ENCODE data around the gene GARNL3. TPM values are rescaled to one million over a fixed set of nuclear protein-coding genes. Genes with fewer than 3 reads are reported as not detected.

Gene GARNL3
- total RNA-seq, 4 donors from 2014 or later = 28.4 to 59.7 (median 39.1) TPM

DNA sequence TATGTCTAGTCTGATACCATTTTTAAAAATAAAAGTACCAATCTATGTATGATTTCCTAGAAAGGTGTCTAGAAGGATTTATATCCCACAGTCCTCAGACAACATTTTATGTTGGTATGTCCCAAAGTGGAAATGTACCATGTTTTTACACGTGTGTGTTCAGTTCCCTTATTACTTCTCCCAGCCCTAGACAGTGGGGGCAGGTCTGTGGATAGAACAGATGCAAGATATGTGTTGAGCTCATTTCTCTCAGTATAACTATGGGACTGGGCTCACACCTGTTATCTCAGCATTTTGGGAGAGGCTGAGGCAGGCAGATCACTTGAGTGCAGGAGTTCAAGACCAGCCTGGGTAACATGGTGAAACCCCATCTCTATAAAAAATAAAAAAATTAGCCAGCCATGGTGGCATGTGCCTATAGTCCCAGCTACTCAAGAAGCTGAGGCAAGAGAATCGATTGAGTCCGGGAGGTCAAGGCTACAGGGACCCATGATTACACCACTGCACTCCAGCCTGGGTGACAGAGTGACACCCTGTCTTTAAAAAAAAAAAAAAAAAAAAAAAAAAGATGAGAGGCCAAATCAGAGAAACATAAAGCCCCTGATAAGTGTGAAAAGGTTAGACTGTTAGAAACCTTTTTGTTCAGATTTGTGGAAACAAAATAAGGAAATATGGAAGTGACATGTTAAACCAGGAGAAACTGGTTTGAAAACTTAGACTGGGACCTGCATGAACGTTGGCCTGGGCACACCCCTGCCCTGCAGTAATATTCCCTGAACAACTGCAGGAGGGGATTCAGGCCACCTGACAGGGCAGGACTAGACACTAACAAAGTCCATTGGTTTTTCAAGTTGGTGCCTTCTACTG, 125.0 kb downstream of the GARNL3 start:
- H3K27ac ChIP-seq = peak overlapping the region in 2 of 4 donors; percentile 81 to 87
- peaks cover 0 to 15% (median 0%) of the 10 kb centered on the region in 3 donors for H3K36me3 ChIP-seq
- TF ChIP-seq EP300 (IDR thresholded peaks at IDR 0.05) = no peak
- no peak for TF ChIP-seq POLR2A (IDR thresholded peaks at IDR 0.05)
- TF ChIP-seq, protein P1, sequence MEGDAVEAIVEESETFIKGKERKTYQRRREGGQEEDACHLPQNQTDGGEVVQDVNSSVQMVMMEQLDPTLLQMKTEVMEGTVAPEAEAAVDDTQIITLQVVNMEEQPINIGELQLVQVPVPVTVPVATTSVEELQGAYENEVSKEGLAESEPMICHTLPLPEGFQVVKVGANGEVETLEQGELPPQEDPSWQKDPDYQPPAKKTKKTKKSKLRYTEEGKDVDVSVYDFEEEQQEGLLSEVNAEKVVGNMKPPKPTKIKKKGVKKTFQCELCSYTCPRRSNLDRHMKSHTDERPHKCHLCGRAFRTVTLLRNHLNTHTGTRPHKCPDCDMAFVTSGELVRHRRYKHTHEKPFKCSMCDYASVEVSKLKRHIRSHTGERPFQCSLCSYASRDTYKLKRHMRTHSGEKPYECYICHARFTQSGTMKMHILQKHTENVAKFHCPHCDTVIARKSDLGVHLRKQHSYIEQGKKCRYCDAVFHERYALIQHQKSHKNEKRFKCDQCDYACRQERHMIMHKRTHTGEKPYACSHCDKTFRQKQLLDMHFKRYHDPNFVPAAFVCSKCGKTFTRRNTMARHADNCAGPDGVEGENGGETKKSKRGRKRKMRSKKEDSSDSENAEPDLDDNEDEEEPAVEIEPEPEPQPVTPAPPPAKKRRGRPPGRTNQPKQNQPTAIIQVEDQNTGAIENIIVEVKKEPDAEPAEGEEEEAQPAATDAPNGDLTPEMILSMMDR (IDR thresholded peaks at IDR 0.05) = no peak
- no peaks in the 10 kb centered on the region for H3K9me3 ChIP-seq
- H3K4me3 ChIP-seq = no peak overlapping the region
- DNase-seq (ENCODE audit: low spot score in 2 of 2) = no peak
- 76 to 81% methylated on average over 4 of the region's 4 CpGs for WGBS, 2 donors
- no peaks in the 10 kb centered on the region for H3K27me3 ChIP-seq
- peaks cover 0 to 17% (median 5%) of the 10 kb centered on the region in 4 donors for H3K4me1 ChIP-seq

DNA sequence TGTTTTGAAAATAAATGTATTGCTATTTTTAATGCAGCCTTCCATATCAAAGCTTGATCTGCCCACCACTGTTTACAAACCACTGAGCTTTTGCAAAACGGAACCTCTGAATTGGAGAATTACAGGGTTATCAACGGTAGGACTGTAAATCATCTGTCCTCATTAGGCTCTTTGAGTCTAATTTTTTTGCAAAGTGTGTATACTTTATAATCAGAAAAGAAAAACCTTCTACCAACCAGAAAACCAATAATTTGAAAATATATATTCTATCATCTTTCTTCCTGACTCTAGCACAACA, 125.6 kb downstream of the GARNL3 start:
- H3K27ac ChIP-seq = no peak overlapping the region
- H3K4me3 ChIP-seq = no peak overlapping the region
- no peaks in the 10 kb centered on the region for H3K27me3 ChIP-seq
- H3K36me3 ChIP-seq = peaks cover 0 to 15% (median 0%) of the 10 kb centered on the region in 3 donors
- no peak for TF ChIP-seq POLR2A (IDR thresholded peaks at IDR 0.05)
- TF ChIP-seq EP300 (IDR thresholded peaks at IDR 0.05) = no peak
- TF ChIP-seq, protein P1 (IDR thresholded peaks at IDR 0.05) = no peak
- H3K9me3 ChIP-seq = no peaks in the 10 kb centered on the region
- WGBS, 2 donors = 65 to 76% methylated on average over 2 of the region's 2 CpGs
- H3K4me1 ChIP-seq = peaks cover 0 to 17% (median 5%) of the 10 kb centered on the region in 4 donors
- DNase-seq (ENCODE audit: low spot score in 2 of 2) = no peak

DNA sequence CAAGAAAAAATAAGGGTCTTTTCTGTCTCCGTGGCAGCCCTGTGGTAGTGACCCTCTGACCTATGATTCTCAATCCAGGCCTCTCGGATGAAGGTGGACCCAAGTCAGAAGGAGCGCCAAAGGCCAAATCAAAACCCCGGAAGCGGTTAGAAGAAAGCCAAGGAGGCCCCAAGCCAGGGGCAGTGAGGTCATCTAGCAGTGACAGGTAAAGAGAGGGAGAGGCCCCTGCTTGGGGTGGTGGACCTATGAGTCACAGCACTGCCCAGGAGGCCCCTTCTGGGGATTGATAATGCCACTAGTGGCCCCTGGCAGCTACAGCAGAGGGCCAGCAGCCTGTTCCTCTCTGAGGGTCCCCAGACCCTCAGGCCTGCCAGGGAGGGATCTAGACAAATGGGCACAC, 126.0 kb downstream of the GARNL3 start:
- Histone ChIP-seq H3K27me3 (no peaks in the 10 kb centered on the region), H3K27ac (no peak overlapping the region), H3K4me1 (peaks cover 0 to 17% (median 5%) of the 10 kb centered on the region in 4 donors), H3K4me3 (no peak overlapping the region), H3K9me3 (no peaks in the 10 kb centered on the region), H3K36me3 (peaks cover 0 to 15% (median 0%) of the 10 kb centered on the region in 3 donors)
- 63 to 64% methylated on average over 5 of the region's 5 CpGs for WGBS, 2 donors
- TF ChIP-seq EP300 (IDR thresholded peaks at IDR 0.05) (no peak), POLR2A (IDR thresholded peaks at IDR 0.05) (no peak)
- TF ChIP-seq, protein P1 (IDR thresholded peaks at IDR 0.05) = no peak
- DNase-seq (ENCODE audit: low spot score in 2 of 2) = no peak

DNA sequence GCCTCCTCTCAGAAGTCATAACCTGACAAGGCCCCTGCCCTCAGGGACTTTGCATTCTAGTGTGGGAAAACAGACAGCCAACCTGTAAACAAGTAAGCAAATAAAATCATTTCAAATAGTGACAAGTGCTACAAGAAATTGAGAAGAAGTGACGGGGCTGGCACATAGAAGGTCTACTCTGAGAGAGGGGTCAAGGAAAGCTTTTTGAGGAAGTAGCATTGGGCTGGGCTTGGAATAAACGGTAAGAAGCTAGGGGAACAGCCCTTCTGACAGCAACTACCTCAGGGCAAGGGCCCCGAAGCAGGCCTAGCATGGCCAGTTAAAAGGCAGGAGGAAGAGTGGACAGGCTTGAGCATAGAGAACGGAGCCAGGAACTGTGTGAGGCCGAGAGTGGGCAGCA, 127.6 kb downstream of the GARNL3 start:
- Histone ChIP-seq H3K4me3 (no peak overlapping the region), H3K9me3 (no peaks in the 10 kb centered on the region), H3K36me3 (peaks cover 0 to 15% (median 0%) of the 10 kb centered on the region in 3 donors), H3K27ac (no peak overlapping the region), H3K27me3 (no peaks in the 10 kb centered on the region), H3K4me1 (peaks cover 0 to 24% (median 5%) of the 10 kb centered on the region in 4 donors)
- DNase-seq (ENCODE audit: low spot score in 2 of 2) = no peak
- WGBS, 2 donors = 76 to 82% methylated on average over 5 of the region's 5 CpGs
- TF ChIP-seq EP300 (IDR thresholded peaks at IDR 0.05) (no peak), POLR2A (IDR thresholded peaks at IDR 0.05) (no peak)
- TF ChIP-seq, protein P1 (IDR thresholded peaks at IDR 0.05) = no peak

DNA sequence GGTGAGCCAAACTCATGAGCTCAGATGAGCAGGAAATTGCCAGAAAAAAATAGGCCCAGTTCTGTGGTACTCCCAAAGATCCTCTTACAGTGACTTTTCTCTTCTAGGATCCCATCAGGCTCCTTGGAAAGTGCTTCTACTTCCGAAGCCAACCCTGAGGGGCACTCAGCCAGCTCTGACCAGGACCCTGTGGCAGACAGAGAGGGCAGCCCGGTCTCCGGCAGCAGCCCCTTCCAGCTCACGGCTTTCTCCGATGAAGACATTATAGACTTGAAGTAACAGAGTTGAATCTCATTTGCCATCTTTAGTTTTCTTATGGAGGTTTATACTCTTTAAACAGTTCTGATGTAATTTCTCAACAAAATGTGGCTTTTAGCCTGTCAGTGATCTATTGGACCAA, 128.4 kb downstream of the GARNL3 start:
- TF ChIP-seq EP300 (IDR thresholded peaks at IDR 0.05) (no peak), POLR2A (IDR thresholded peaks at IDR 0.05) (no peak)
- TF ChIP-seq, protein P1 (IDR thresholded peaks at IDR 0.05) = no peak

More for the DNA sequence above, 128.4 kb downstream of the GARNL3 start:
- DNase-seq (ENCODE audit: low spot score in 2 of 2) = no peak
- H3K4me1 ChIP-seq = peaks cover 0 to 25% (median 8%) of the 10 kb centered on the region in 4 donors
- no peaks in the 10 kb centered on the region for H3K27me3 ChIP-seq
- 87 to 92% methylated on average over 5 of the region's 5 CpGs for WGBS, 2 donors
- no peak overlapping the region for H3K4me3 ChIP-seq
- H3K36me3 ChIP-seq = peaks cover 0 to 15% (median 0%) of the 10 kb centered on the region in 3 donors
- H3K9me3 ChIP-seq = no peaks in the 10 kb centered on the region
- no peak overlapping the region for H3K27ac ChIP-seq
